ENCODE data around the gene HELLS.

GRCh38 chr10:94533027-94533426, 12.6 kb upstream of the HELLS start:
- TF ChIP-seq CTCF (IDR thresholded peaks at IDR 0.05; ENCODE audit: poor library complexity) (no peak), EZH2phosphoT487 (IDR thresholded peaks at IDR 0.05; ENCODE audit: low read depth, severe bottlenecking, unreplicated experiment) (no peak)
